Bronchial epithelial cell (primary cell): ENCODE measurements around the gene LAMTOR3. TPM values are rescaled to one million over a fixed set of nuclear protein-coding genes. Genes with fewer than 3 reads are reported as not detected.

ENCODE experiments used
- DNase-seq: peaks from one replicate; pipeline ENCODE4 v3.0.0-alpha.2; 2010; ENCODE audit warnings: low read depth
- FAIRE-seq: peaks from 2 replicates; lab custom pipeline; 2011; peaks lifted over from hg19 to GRCh38; lab: Jason Lieb, UNC
- H3K27me3 ChIP-seq: 2 replicates; pipeline ENCODE4 v1.5.1; 2011; ENCODE audit warnings: low read length; ENCODE audit not compliant: control insufficient read depth, insufficient read depth
- H3K36me3 ChIP-seq: 2 replicates; pipeline ENCODE4 v1.5.1; 2011; ENCODE audit warnings: low read length; ENCODE audit not compliant: control insufficient read depth, insufficient read depth
- H3K4me3 ChIP-seq: 2 replicates; pipeline ENCODE4 v1.5.1; 2011; ENCODE audit warnings: mild to moderate bottlenecking, low read depth, low read length, control low read depth
- CTCF ChIP-seq: IDR thresholded peaks from 2 replicates; pipeline ENCODE4 v1.5.1; 2011; ENCODE audit warnings: mild to moderate bottlenecking, moderate library complexity, low read length, control low read depth, inconsistent platforms; ENCODE audit not compliant: insufficient read depth, severe bottlenecking
- total RNA-seq: library from RNA; depleted of rRNA; stranded (reverse); fragments of >200 nt; gene quantifications from 2 replicates; pipeline ENCODE4 v1.2.1, GENCODE V29; 2014

The LAMTOR3 gene
- total RNA-seq, 1 donor from 2014 or later = 64.2 TPM

- no peak for TF ChIP-seq CTCF
- no peak overlapping the region for H3K4me3 ChIP-seq
- FAIRE-seq (no peak), DNase-seq (no peak)
- H3K27me3 ChIP-seq = no peaks in the 10 kb centered on the region
- peaks cover 3% of the 10 kb centered on the region for H3K36me3 ChIP-seq
These were observed 40.2 kb downstream of the LAMTOR3 start for GRCh38 chr4:99853999-99854398.

DNA sequence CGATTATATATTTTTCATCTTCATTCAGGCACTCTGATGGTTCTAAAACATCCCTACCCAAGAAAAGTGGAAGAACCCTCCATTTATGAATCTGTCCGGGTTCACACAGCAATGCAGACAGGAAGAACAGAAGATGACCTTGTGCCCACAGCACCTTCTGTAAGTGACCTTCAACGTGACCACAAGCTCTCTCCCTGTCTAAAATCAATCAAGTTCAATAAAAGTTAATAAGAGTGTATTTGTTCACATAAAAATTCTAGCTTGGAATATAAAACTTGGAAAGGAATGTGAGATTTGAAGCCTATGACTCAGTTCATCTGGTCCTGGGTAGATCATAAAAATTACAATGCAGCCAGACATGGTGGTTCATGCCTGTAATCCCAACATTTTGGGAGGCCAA, 41.0 kb downstream of the LAMTOR3 start:
- Histone ChIP-seq H3K36me3 (peaks cover 3% of the 10 kb centered on the region), H3K27me3 (no peaks in the 10 kb centered on the region), H3K4me3 (no peak overlapping the region)
- no peak for TF ChIP-seq CTCF
- no peak for DNase-seq
- FAIRE-seq = no peak

GRCh38 chr4:99852199-99852749, 42.0 kb downstream of the LAMTOR3 start:
- H3K27me3 ChIP-seq = no peaks in the 10 kb centered on the region
- H3K36me3 ChIP-seq = peaks cover 3% of the 10 kb centered on the region
- FAIRE-seq = no peak
- no peak for TF ChIP-seq CTCF
- H3K4me3 ChIP-seq = no peak overlapping the region
- no peak for DNase-seq

DNA sequence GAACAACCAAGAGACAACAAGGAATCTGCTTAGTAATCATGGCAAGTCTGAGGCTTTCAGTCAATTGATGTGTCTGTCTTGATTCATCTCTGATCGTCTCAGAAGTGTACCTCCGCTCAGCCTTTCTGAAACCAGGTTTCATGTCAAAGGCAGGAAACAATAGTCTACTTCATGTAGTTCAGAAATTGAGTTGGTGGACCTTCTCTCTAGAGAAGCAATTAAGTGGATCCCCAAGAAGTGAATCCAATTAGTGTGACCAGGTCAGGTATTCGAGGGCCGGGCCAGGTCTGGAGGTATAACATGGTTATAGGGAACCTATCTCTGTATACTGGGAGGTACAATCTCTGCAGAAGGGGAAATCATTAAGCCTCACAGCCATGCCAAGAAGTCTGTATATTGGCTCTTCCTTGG, 45.6 kb downstream of the LAMTOR3 start:
- no peak for TF ChIP-seq CTCF
- Histone ChIP-seq H3K27me3 (no peaks in the 10 kb centered on the region), H3K36me3 (peaks cover 4% of the 10 kb centered on the region), H3K4me3 (no peak overlapping the region)
- no peak for FAIRE-seq
- DNase-seq = no peak

- no peak for TF ChIP-seq CTCF
- Histone ChIP-seq H3K27me3 (no peaks in the 10 kb centered on the region), H3K4me3 (no peak overlapping the region), H3K36me3 (peaks cover 4% of the 10 kb centered on the region)
- no peak for DNase-seq
- FAIRE-seq = no peak
These were observed 46.8 kb downstream of the LAMTOR3 start for GRCh38 chr4:99847362-99847976.

DNA sequence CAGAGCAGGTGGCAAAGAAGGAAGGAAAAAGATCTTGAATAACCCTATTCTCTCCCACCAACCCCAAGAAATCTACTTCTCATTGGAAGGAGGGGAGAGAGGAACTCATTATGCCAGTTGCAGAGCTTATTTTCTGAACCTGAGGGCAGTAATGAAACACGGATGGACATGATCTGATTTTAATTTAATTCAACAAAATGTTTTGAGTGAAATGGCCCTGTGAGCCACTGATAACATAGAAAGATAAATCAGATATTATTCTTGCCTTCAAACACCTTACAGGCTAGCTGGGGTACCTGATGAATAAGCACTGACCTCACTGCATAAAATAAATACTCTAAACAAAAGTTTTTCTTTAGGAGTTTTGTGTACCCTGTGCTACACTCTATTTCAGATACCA, 47.3 kb downstream of the LAMTOR3 start:
- FAIRE-seq (no peak), DNase-seq (no peak)
- peaks cover 4% of the 10 kb centered on the region for H3K36me3 ChIP-seq
- no peaks in the 10 kb centered on the region for H3K27me3 ChIP-seq
- no peak overlapping the region for H3K4me3 ChIP-seq
- no peak for TF ChIP-seq CTCF
